GM23338 (cell line): ENCODE data around the gene SDC1. TPM values are rescaled to one million over a fixed set of nuclear protein-coding genes. Genes with fewer than 3 reads are reported as not detected.

Experiments
- ATAC-seq: fragments of 200-7000 bp; cut with Tn5 transposase; 3 replicates; pipeline ENCODE4 v1.9.1; 2020
- DNase-seq: peaks from one replicate; pipeline ENCODE4 v3.0.0-alpha.2; 2015; ENCODE audit warnings: low spot score
- H2AFZ ChIP-seq: fragments of 200-600 bp; sonication (generic); 2 replicates; pipeline ENCODE4 v1.8.0; 2016; ENCODE audit warnings: antibody characterized with exemption, mild to moderate bottlenecking, moderate library complexity
- H3F3A ChIP-seq: fragments of 200-600 bp; sonication (generic); replicated peaks from 2 replicates; pipeline ENCODE4 v1.8.0; 2017; ENCODE audit warnings: antibody characterized with exemption, mixed run types, low read depth
- H3K27ac ChIP-seq: fragments of 200-600 bp; sonication (generic); 2 replicates; pipeline ENCODE4 v1.6.1; 2016; ENCODE audit warnings: low read depth
- H3K27me3 ChIP-seq: fragments of 200-600 bp; sonication (generic); 2 replicates; pipeline ENCODE4 v1.8.0; 2016; ENCODE audit warnings: mild to moderate bottlenecking, mixed run types, moderate library complexity; ENCODE audit not compliant: insufficient read depth
- H3K36me3 ChIP-seq: fragments of 200-600 bp; sonication (generic); 2 replicates; pipeline ENCODE4 v1.8.0; 2016; ENCODE audit warnings: mild to moderate bottlenecking; ENCODE audit not compliant: insufficient read depth
- H3K4me1 ChIP-seq: fragments of 200-600 bp; sonication (generic); 2 replicates; pipeline ENCODE4 v1.8.0; 2016; ENCODE audit warnings: mild to moderate bottlenecking, moderate library complexity; ENCODE audit not compliant: insufficient read depth
- H3K4me2 ChIP-seq: fragments of 200-600 bp; sonication (generic); 2 replicates; pipeline ENCODE4 v1.7.1; 2017; ENCODE audit warnings: mixed run types
- H3K4me3 ChIP-seq: fragments of 200-600 bp; sonication (generic); 2 replicates; pipeline ENCODE4 v1.6.1; 2016; ENCODE audit warnings: mixed run types
- H3K79me2 ChIP-seq: fragments of 200-600 bp; sonication (generic); replicated peaks from 2 replicates; pipeline ENCODE4 v1.8.0; 2017; ENCODE audit warnings: mild to moderate bottlenecking; ENCODE audit not compliant: insufficient read depth
- H3K9me2 ChIP-seq: fragments of 200-600 bp; sonication (generic); 2 replicates; pipeline ENCODE4 v1.8.0; 2017; ENCODE audit not compliant: insufficient read depth
- H4K20me1 ChIP-seq: fragments of 200-600 bp; sonication (generic); replicated peaks from 2 replicates; pipeline ENCODE4 v1.8.0; 2017; ENCODE audit warnings: mild to moderate bottlenecking; ENCODE audit not compliant: insufficient read depth
- H3K27ac Mint-ChIP-seq: 2 replicates; pipeline ENCODE4 v1.8.0; 2020; ENCODE audit warnings: inconsistent platforms, mild to moderate bottlenecking, moderate library complexity, mixed read lengths
- H3K27me3 Mint-ChIP-seq: 3 replicates; pipeline ENCODE4 v1.8.0; 2022; ENCODE audit warnings: low read depth, mild to moderate bottlenecking, moderate library complexity, mixed read lengths, inconsistent platforms; ENCODE audit not compliant: insufficient read depth, poor library complexity
- H3K36me3 Mint-ChIP-seq: 3 replicates; pipeline ENCODE4 v1.8.0; 2021; ENCODE audit warnings: low read depth, mild to moderate bottlenecking, inconsistent platforms, moderate library complexity, mixed read lengths
- H3K4me1 Mint-ChIP-seq: 3 replicates; pipeline ENCODE4 v1.8.0; 2020; ENCODE audit warnings: mild to moderate bottlenecking, inconsistent platforms, mixed read lengths
- H3K4me3 Mint-ChIP-seq: 3 replicates; pipeline ENCODE4 v1.8.0; 2021; ENCODE audit warnings: moderate library complexity, mild to moderate bottlenecking, inconsistent platforms, mixed read lengths
- H3K9me3 Mint-ChIP-seq: 3 replicates; pipeline ENCODE4 v1.8.0; 2020; ENCODE audit warnings: moderate library complexity, mild to moderate bottlenecking, inconsistent platforms, mixed read lengths
- CREB1 ChIP-seq: fragments of 250-450 bp; sonication (Bioruptor Pico); IDR thresholded peaks from 2 replicates; pipeline ENCODE4 v1.5.0; 2020; ENCODE audit warnings: low read depth, mild to moderate bottlenecking, moderate library complexity
- ETS1 ChIP-seq: IDR thresholded peaks from 2 replicates; pipeline ENCODE4 v1.6.1; 2016; ENCODE audit warnings: antibody characterized with exemption
- EZH2 ChIP-seq: fragments of 200-600 bp; sonication (generic); IDR thresholded peaks from one replicate; pipeline ENCODE4 v1.8.0; 2017; ENCODE audit warnings: antibody characterized with exemption, mild to moderate bottlenecking, low read depth; ENCODE audit not compliant: unreplicated experiment
- EZH2phosphoT487 ChIP-seq: fragments of 200-600 bp; sonication (generic); IDR thresholded peaks from one replicate; pipeline ENCODE4 v1.8.1; 2018; ENCODE audit warnings: antibody characterized with exemption; ENCODE audit not compliant: unreplicated experiment
- JUNB ChIP-seq: IDR thresholded peaks from one replicate; pipeline ENCODE4 v1.6.1; 2016; ENCODE audit warnings: antibody characterized with exemption; ENCODE audit not compliant: unreplicated experiment
- NANOG ChIP-seq: IDR thresholded peaks from 2 replicates; pipeline ENCODE4 v1.6.1; 2016; ENCODE audit warnings: antibody characterized with exemption, borderline replicate concordance
- POLR2AphosphoS5 ChIP-seq: IDR thresholded peaks from 2 replicates; pipeline ENCODE4 v1.6.1; 2016; ENCODE audit warnings: antibody characterized with exemption, low read depth
- REST ChIP-seq: IDR thresholded peaks from one replicate; pipeline ENCODE4 v1.6.1; 2018; ENCODE audit warnings: antibody characterized with exemption; ENCODE audit not compliant: unreplicated experiment
- STAT1 ChIP-seq: IDR thresholded peaks from one replicate; pipeline ENCODE4 v1.6.1; 2016; ENCODE audit warnings: antibody characterized with exemption; ENCODE audit not compliant: unreplicated experiment
- ZNF114 ChIP-seq: fragments of 250-450 bp; sonication (Bioruptor Pico); IDR thresholded peaks from 2 replicates; pipeline ENCODE4 v1.5.0; 2020; ENCODE audit warnings: mild to moderate bottlenecking, moderate library complexity
- ZNF331 ChIP-seq: fragments of 250-450 bp; sonication (Bioruptor Pico); IDR thresholded peaks from 2 replicates; pipeline ENCODE4 v1.5.0; 2020; ENCODE audit warnings: low read depth, mild to moderate bottlenecking, moderate library complexity
- polyA plus RNA-seq: library from polyadenylated mRNA; unstranded; fragments of >200 nt; fragmentation: Nextera tagmentation; extraction: Ambion mirVana; gene quantifications from 2 replicates; pipeline ENCODE4 v1.2.1, GENCODE V29; 2016
- total RNA-seq: library from RNA; depleted of rRNA; stranded (reverse); fragments of >200 nt; shearing (Covaris generic); gene quantifications from 2 replicates; pipeline ENCODE4 v1.2.3, GENCODE V29; 2014
- TF ChIP-seq, protein P1 (sequence below): fragments of 250-450 bp; sonication (Bioruptor Pico); IDR thresholded peaks from 2 replicates; pipeline ENCODE4 v1.5.0; 2020; ENCODE audit warnings: mild to moderate bottlenecking, moderate library complexity
- TF ChIP-seq, protein P2 (sequence below), 2 experiments: fragments of 200-600 bp in 1 of 2; sonication (generic) in 1 of 2; conservative IDR thresholded peaks; 2 replicates each; pipeline versions ENCODE4 v1.5.1 to v1.6.1; 2016 to 2017; ENCODE audit warnings: antibody characterized with exemption in 2 of 2, low read depth in 2 of 2, mild to moderate bottlenecking in 2 of 2, moderate library complexity in 1 of 2

Gene SDC1
- total and polyA plus RNA-seq, 2 experiments from 2014 or later = 16.6 to 43.0 TPM

DNA sequence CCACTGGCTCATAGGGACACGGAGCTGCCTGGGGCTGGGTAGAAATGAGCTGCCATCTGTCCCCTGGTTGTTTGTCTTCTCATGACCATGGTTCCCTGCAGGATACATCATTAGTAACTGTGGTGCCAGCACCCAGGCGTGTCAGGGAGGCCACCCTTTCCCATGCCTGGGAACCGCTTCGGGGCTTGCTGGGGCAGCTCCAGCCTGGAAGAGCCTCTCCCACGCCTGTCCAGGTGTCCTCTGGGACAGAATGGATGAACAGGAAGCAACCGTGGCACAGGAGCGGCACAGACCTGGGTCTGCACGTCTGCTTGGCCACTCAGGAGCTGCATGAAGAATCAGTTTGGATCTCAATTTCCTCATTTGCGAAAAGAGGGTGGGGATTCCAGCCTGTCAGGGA is 34.8 kb downstream of the SDC1 start:
- Histone ChIP-seq H2AFZ (no peak overlapping the region), H3K27ac (no peak overlapping the region), H3K27me3 (no peaks in the 10 kb centered on the region), H3K4me3 (no peak overlapping the region), H4K20me1 (no peaks in the 10 kb centered on the region), H3K4me2 (no peak overlapping the region), H3K79me2 (no peaks in the 10 kb centered on the region), H3F3A (0 out of 2 replicates have a peak, but pooled peaks cover 6% of the 10 kb centered on the region), H3K9me2 (no peaks in the 10 kb centered on the region), H3K4me1 (peaks cover 14% of the 10 kb centered on the region; the same call in 1 of the 2 replicates), H3K36me3 (no peaks in the 10 kb centered on the region)
- DNase-seq = no peak
- TF ChIP-seq EZH2phosphoT487 (no peak), JUNB (no peak), ZNF331 (CRISPR knock-in tag) (no peak), EZH2 (no peak), NANOG (no peak), REST (no peak), CREB1 (no peak), ZNF114 (CRISPR knock-in tag) (no peak), ETS1 (no peak), STAT1 (no peak), POLR2AphosphoS5 (no peak)
- TF ChIP-seq, protein P1, sequence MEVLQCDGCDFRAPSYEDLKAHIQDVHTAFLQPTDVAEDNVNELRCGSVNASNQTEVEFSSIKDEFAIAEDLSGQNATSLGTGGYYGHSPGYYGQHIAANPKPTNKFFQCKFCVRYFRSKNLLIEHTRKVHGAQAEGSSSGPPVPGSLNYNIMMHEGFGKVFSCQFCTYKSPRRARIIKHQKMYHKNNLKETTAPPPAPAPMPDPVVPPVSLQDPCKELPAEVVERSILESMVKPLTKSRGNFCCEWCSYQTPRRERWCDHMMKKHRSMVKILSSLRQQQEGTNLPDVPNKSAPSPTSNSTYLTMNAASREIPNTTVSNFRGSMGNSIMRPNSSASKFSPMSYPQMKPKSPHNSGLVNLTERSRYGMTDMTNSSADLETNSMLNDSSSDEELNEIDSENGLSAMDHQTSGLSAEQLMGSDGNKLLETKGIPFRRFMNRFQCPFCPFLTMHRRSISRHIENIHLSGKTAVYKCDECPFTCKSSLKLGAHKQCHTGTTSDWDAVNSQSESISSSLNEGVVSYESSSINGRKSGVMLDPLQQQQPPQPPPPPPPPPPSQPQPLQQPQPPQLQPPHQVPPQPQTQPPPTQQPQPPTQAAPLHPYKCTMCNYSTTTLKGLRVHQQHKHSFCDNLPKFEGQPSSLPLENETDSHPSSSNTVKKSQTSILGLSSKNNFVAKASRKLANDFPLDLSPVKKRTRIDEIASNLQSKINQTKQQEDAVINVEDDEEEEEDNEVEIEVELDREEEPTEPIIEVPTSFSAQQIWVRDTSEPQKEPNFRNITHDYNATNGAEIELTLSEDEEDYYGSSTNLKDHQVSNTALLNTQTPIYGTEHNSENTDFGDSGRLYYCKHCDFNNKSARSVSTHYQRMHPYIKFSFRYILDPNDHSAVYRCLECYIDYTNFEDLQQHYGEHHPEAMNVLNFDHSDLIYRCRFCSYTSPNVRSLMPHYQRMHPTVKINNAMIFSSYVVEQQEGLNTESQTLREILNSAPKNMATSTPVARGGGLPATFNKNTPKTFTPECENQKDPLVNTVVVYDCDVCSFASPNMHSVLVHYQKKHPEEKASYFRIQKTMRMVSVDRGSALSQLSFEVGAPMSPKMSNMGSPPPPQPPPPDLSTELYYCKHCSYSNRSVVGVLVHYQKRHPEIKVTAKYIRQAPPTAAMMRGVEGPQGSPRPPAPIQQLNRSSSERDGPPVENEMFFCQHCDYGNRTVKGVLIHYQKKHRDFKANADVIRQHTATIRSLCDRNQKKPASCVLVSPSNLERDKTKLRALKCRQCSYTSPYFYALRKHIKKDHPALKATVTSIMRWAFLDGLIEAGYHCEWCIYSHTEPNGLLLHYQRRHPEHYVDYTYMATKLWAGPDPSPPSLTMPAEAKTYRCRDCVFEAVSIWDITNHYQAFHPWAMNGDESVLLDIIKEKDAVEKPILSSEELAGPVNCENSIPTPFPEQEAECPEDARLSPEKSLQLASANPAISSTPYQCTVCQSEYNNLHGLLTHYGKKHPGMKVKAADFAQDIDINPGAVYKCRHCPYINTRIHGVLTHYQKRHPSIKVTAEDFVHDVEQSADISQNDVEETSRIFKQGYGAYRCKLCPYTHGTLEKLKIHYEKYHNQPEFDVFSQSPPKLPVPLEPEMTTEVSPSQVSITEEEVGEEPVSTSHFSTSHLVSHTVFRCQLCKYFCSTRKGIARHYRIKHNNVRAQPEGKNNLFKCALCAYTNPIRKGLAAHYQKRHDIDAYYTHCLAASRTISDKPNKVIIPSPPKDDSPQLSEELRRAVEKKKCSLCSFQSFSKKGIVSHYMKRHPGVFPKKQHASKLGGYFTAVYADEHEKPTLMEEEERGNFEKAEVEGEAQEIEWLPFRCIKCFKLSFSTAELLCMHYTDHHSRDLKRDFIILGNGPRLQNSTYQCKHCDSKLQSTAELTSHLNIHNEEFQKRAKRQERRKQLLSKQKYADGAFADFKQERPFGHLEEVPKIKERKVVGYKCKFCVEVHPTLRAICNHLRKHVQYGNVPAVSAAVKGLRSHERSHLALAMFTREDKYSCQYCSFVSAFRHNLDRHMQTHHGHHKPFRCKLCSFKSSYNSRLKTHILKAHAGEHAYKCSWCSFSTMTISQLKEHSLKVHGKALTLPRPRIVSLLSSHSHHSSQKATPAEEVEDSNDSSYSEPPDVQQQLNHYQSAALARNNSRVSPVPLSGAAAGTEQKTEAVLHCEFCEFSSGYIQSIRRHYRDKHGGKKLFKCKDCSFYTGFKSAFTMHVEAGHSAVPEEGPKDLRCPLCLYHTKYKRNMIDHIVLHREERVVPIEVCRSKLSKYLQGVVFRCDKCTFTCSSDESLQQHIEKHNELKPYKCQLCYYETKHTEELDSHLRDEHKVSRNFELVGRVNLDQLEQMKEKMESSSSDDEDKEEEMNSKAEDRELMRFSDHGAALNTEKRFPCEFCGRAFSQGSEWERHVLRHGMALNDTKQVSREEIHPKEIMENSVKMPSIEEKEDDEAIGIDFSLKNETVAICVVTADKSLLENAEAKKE (CRISPR knock-in tag) = no peak
- TF ChIP-seq, protein P2, sequence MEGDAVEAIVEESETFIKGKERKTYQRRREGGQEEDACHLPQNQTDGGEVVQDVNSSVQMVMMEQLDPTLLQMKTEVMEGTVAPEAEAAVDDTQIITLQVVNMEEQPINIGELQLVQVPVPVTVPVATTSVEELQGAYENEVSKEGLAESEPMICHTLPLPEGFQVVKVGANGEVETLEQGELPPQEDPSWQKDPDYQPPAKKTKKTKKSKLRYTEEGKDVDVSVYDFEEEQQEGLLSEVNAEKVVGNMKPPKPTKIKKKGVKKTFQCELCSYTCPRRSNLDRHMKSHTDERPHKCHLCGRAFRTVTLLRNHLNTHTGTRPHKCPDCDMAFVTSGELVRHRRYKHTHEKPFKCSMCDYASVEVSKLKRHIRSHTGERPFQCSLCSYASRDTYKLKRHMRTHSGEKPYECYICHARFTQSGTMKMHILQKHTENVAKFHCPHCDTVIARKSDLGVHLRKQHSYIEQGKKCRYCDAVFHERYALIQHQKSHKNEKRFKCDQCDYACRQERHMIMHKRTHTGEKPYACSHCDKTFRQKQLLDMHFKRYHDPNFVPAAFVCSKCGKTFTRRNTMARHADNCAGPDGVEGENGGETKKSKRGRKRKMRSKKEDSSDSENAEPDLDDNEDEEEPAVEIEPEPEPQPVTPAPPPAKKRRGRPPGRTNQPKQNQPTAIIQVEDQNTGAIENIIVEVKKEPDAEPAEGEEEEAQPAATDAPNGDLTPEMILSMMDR (conservative IDR thresholded peaks at IDR 0.05; ENCODE audit: low read depth in 2 of 2) = no peak
- peaks cover 48% of the 10 kb centered on the region for H3K4me1 Mint-ChIP-seq
- no peak for ATAC-seq
- H3K9me3 Mint-ChIP-seq = no peaks in the 10 kb centered on the region
- peaks cover 9% of the 10 kb centered on the region for H3K27me3 Mint-ChIP-seq
- no peaks in the 10 kb centered on the region for H3K36me3 Mint-ChIP-seq
- no peak overlapping the region for H3K27ac Mint-ChIP-seq
- no peak overlapping the region for H3K4me3 Mint-ChIP-seq
